Measurements from ENCODE around the gene PLA2R1.

PLA2R1 gene

GRCh38 chr2:159882130-159882745 is 180.2 kb downstream of the PLA2R1 start:
- Mint-ChIP-seq H3K36me3 (ENCODE audit: insufficient read depth) (peaks cover 29% of the 10 kb centered on the region), H3K9me3 (no peaks in the 10 kb centered on the region), H3K27me3 (no peaks in the 10 kb centered on the region), H3K27ac (ENCODE audit: low read depth) (no peak overlapping the region), H3K4me3 (no peak overlapping the region), H3K4me1 (peaks cover 4% of the 10 kb centered on the region)
- no peak for DNase-seq (ENCODE audit: low spot score in 2 of 2)
- ATAC-seq (replicated peaks; ENCODE audit: extremely low read depth, poor library complexity, severe bottlenecking): no peak

Data from central memory CD8-positive, alpha-beta T cell (primary cell).